ENCODE data around the gene MRE11.

GRCh38 chr11:94400839-94401772 is 92.5 kb downstream of the MRE11 start, which contains the start of gene GPR83:
- TF ChIP-seq POLR2A (IDR thresholded peaks at IDR 0.05) (no peak), CTCF (IDR thresholded peaks at IDR 0.05) (no peak)
